ENCODE measurements around the gene WNT9B. TPM values are rescaled to one million over a fixed set of nuclear protein-coding genes. Genes with fewer than 3 reads are reported as not detected.

The WNT9B gene
- total RNA-seq, 1 experiment from 2014 or later = not detected

- intact Hi-C loops (cut with micrococcal nuclease; ENCODE audit: unreplicated experiment) = no loop called here
- no peaks in the 10 kb centered on the region for H3K4me1 Mint-ChIP-seq (ENCODE audit: low read depth, unreplicated experiment)
- H3K27ac Mint-ChIP-seq (ENCODE audit: unreplicated experiment) = no peak overlapping the region
- no TSS peak for BruUV-seq (replicated peaks)
- no peaks in the 10 kb centered on the region for H3K36me3 ChIP-seq (ENCODE audit: control insufficient read depth, insufficient read depth, low read length)
- no peaks in the 10 kb centered on the region for H3K9me3 Mint-ChIP-seq (ENCODE audit: unreplicated experiment)
- H3K4me3 ChIP-seq (ENCODE audit: low read depth, low read length) = no peak overlapping the region
- peaks cover 9% of the 10 kb centered on the region; the same call in 1 of the 2 replicates for H3K4me1 ChIP-seq
- H3K27me3 ChIP-seq (replicated peaks; ENCODE audit: control insufficient read depth, insufficient read depth, low read length) = no peaks in the 10 kb centered on the region
- no peak overlapping the region for H3K4me3 Mint-ChIP-seq (ENCODE audit: unreplicated experiment)
- H3K36me3 Mint-ChIP-seq (ENCODE audit: insufficient read depth, unreplicated experiment) = no peaks in the 10 kb centered on the region
- no peaks in the 10 kb centered on the region for H3K9me3 ChIP-seq
- POLR2A ChIA-PET = no interaction called here
- no peak for TF ChIP-seq CTCF (IDR thresholded peaks at IDR 0.05; ENCODE audit: insufficient read depth in 1 of 2, low read depth in 1 of 2, low read length in 1 of 2, severe bottlenecking in 1 of 2, unreplicated experiment in 1 of 2)
- CTCF ChIA-PET = no interaction called here
- H3K27me3 Mint-ChIP-seq (ENCODE audit: insufficient read depth, unreplicated experiment) = no peaks in the 10 kb centered on the region
- no peak for DNase-seq
These were observed 21.0 kb downstream of the WNT9B start for GRCh38 chr17:46872421-46872820.

GRCh38 chr17:46873941-46874645 is 22.7 kb downstream of the WNT9B start:
- no peak overlapping the region for H3K27ac Mint-ChIP-seq (ENCODE audit: unreplicated experiment)

DNA sequence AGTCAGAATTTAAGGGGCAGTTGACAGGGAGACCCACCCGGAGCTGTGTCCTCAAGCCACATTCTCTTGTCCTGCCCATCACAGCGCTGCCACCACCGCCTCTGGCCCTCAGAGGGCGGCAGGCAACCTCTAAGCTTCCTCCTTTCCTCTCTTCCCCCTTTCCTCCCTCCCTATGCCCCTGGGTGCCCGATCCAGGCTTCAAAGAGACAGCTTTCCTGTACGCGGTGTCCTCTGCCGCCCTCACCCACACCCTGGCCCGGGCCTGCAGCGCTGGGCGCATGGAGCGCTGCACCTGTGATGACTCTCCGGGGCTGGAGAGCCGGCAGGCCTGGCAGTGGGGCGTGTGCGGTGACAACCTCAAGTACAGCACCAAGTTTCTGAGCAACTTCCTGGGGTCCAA is 23.5 kb downstream of the WNT9B start:
- ChIA-PET POLR2A (interaction anchor here (0.7 kb wide), 1 partner anchor 76 kb away, joined by 3 read pairs; no protein-coding TSS in a partner anchor), CTCF (no interaction called here)
- DNase-seq = no peak
- no peaks in the 10 kb centered on the region for H3K36me3 ChIP-seq (ENCODE audit: control insufficient read depth, insufficient read depth, low read length)
- Mint-ChIP-seq H3K9me3 (ENCODE audit: unreplicated experiment) (no peaks in the 10 kb centered on the region), H3K4me1 (ENCODE audit: low read depth, unreplicated experiment) (no peaks in the 10 kb centered on the region), H3K27me3 (ENCODE audit: insufficient read depth, unreplicated experiment) (no peaks in the 10 kb centered on the region), H3K36me3 (ENCODE audit: insufficient read depth, unreplicated experiment) (no peaks in the 10 kb centered on the region), H3K4me3 (ENCODE audit: unreplicated experiment) (no peak overlapping the region), H3K27ac (ENCODE audit: unreplicated experiment) (no peak overlapping the region)
- no TSS peak for BruUV-seq (replicated peaks)
- H3K27me3 ChIP-seq (replicated peaks; ENCODE audit: control insufficient read depth, insufficient read depth, low read length) = no peaks in the 10 kb centered on the region
- no peak for TF ChIP-seq CTCF (IDR thresholded peaks at IDR 0.05; ENCODE audit: insufficient read depth in 1 of 2, low read depth in 1 of 2, low read length in 1 of 2, severe bottlenecking in 1 of 2, unreplicated experiment in 1 of 2)
- no peaks in the 10 kb centered on the region for H3K9me3 ChIP-seq
- no peak overlapping the region for H3K4me3 ChIP-seq (ENCODE audit: low read depth, low read length)
- H3K4me1 ChIP-seq = peaks cover 7% of the 10 kb centered on the region; the same call in 1 of the 2 replicates
- intact Hi-C loops (cut with micrococcal nuclease; ENCODE audit: unreplicated experiment) = no loop called here

More at GRCh38 chr17:46873941-46874645, 22.7 kb downstream of the WNT9B start:
- POLR2A ChIA-PET = no interaction called here
- Histone ChIP-seq H3K27me3 (replicated peaks; ENCODE audit: control insufficient read depth, insufficient read depth, low read length) (no peaks in the 10 kb centered on the region), H3K9me3 (no peaks in the 10 kb centered on the region), H3K4me3 (ENCODE audit: low read depth, low read length) (no peak overlapping the region), H3K36me3 (ENCODE audit: control insufficient read depth, insufficient read depth, low read length) (no peaks in the 10 kb centered on the region), H3K4me1 (peaks cover 9% of the 10 kb centered on the region; the same call in 1 of the 2 replicates)
- Mint-ChIP-seq H3K27me3 (ENCODE audit: insufficient read depth, unreplicated experiment) (no peaks in the 10 kb centered on the region), H3K4me1 (ENCODE audit: low read depth, unreplicated experiment) (no peaks in the 10 kb centered on the region), H3K4me3 (ENCODE audit: unreplicated experiment) (no peak overlapping the region), H3K9me3 (ENCODE audit: unreplicated experiment) (no peaks in the 10 kb centered on the region), H3K36me3 (ENCODE audit: insufficient read depth, unreplicated experiment) (no peaks in the 10 kb centered on the region)
- no TSS peak for BruUV-seq (replicated peaks)
- no peak for DNase-seq
- CTCF ChIA-PET = no interaction called here
- intact Hi-C loops (cut with micrococcal nuclease; ENCODE audit: unreplicated experiment) = no loop called here
- no peak for TF ChIP-seq CTCF (IDR thresholded peaks at IDR 0.05; ENCODE audit: insufficient read depth in 1 of 2, low read depth in 1 of 2, low read length in 1 of 2, severe bottlenecking in 1 of 2, unreplicated experiment in 1 of 2)

Data from Caco-2 (cell line).